Measurements from ENCODE around the gene FAM83D.

FAM83D gene

GRCh38 chr20:38895098-38895949 is 30.9 kb upstream of the FAM83D start:
- DNase-seq = no peak

- no peak for DNase-seq
These were observed 30.1 kb upstream of the FAM83D start for GRCh38 chr20:38896009-38896594.

GRCh38 chr20:38897267-38897666 is 28.9 kb upstream of the FAM83D start:
- DNase-seq = no peak

GRCh38 chr20:38900606-38901005 is 25.6 kb upstream of the FAM83D start:
- DNase-seq = no peak

DNA sequence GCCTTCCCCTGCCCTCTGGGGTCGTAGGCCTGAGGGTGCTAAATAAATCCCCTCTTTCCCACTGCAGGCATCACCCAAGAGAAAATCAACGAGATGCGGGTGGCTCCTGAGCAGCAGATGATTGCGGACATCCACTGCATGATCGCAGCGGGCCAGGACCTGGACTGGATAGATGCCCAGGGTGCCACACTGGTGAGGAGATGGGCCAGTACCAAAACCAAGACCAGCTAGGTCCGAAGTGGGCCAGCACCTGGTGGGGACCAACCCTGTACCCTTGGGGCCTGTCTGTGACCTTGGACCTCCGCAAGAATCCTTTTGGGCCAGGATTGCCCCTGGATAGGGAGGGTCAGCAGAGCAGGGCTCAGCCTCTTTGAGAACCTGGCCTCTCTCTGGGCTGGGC is 23.6 kb upstream of the FAM83D start:
- DNase-seq = no peak

DNA sequence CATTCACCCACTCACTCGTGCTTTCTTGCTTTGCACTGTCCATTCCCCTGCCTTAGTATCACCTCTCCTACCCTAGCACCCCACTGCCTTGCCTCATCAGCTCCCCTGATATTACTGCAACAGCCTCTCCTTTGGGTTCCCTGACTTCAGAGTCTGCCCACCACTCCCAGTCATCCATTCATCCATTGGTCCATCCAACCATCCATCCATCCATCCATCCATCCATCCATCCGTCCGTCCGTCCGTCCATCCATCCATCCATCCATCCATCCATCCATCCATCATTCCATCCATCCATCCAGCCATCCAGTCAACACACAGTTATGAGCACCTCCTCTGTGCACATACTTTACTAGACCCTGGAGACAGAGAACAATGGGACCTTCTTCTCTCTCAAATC is 22.9 kb upstream of the FAM83D start:
- no peak for DNase-seq

DNA sequence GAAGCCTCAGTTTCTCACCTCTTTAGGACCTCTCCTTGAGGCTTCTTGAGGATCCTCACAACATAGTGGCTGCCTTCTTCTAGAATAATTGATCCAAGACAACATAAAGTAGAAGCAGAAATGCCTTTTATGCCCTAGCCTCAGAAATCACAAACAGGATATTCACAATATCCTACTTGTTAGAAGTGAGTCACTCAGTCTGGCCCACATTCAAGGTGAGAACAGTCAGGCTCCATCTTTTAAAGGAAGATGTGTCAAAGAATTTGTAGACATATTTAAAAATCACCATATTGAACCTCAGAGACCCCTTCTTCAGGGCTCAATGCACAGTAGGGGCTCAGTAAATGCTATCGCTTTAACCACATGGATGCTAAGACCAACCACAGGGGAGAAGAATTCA is 20.8 kb upstream of the FAM83D start:
- no peak for DNase-seq

DNA sequence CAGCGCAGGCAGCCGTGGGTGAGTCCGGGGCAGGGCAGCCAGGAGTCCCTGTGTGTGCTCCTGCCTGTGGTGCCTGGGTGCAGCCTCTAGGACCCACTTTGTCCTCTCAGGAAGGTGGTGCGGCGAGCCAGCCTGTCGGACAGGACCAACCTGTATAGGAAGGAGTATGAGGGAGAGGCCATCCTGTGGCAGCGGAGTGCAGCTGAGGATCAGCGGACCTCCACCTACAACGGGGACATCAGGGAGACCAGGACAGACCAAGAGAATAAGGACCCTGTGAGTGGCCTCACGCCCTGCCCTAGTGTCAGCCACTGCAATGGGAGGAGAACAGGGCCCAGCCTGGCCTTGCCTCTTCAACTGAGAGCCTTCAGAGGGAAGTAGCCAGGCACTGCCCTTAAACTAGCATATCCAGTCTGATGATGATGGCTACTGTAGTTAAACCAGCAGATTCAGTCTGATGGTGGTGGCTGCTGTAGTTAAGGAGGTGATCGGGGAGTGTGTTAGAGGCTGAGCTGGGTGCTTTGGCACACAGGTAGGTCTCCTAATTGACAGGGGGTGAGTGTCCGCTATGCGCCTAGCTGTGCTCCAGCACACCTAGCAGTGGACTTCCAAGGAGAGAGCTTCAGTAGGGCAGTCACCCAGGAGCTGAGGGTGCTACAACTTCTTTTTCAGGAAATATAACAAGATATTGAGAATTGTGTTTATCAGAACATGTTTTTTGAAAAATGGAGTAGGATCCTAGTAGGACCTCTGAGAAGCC is 18.1 kb upstream of the FAM83D start:
- DNase-seq = no peak

DNA sequence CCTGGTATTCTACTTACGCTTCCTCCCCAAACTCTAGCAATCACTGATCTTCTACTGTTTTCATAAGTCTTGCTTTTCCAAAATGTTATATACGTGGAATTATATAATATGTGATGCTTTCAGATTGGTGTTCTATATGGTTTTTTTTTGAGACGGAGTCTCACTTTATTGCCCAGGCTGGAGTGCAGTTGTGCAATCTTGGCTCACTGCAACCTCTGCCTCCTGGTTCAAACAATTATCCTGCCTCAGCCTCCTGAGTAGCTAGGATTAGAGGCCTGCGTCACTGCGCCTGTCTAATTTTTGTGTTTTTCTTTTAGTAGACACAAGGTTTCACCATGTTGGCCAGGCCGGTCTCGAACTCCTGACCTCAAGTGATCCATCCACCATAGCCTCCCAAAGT is 10.9 kb upstream of the FAM83D start:
- no peak for DNase-seq

DNA sequence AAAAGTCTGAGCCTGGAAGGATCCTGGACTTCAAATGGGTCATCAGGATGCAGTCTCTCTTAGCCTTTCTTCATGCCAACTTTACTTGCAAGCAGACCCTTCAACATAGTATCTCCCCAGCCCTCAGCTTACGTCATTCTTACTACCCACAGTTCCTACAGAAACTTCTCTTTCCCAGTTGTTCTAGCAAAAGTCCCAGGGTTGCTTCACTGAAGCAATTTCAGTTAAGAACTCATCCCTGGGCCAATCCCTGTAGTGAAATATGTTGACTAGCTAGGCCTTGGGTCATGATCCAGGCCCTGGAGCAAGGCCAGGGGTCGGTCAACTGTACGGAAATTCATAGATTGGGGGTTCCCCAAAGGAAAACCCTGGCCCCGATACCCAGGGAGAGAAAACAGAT is 8.6 kb upstream of the FAM83D start:
- DNase-seq = no peak

DNA sequence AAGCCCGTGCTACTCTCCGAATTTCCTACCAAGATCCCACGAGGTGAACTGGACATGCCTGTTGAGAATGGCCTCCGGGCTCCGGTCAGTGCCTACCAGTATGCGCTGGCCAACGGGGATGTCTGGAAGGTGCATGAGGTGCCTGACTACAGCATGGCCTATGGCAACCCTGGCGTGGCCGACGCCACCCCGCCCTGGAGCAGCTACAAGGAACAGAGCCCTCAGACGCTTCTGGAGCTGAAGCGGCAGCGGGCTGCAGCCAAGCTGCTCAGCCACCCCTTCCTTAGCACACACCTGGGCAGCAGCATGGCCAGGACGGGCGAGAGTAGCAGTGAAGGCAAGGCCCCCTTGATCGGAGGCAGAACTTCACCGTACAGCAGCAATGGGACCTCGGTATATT is 8.0 kb upstream of the FAM83D start:
- DNase-seq = no peak

- no peak for DNase-seq
These were observed 6.5 kb upstream of the FAM83D start for GRCh38 chr20:38919683-38920082.

GRCh38 chr20:38920411-38920810 is 5.8 kb upstream of the FAM83D start:
- DNase-seq = no peak

- no peak for DNase-seq
These were observed 5.4 kb upstream of the FAM83D start for GRCh38 chr20:38920851-38921250.

DNA sequence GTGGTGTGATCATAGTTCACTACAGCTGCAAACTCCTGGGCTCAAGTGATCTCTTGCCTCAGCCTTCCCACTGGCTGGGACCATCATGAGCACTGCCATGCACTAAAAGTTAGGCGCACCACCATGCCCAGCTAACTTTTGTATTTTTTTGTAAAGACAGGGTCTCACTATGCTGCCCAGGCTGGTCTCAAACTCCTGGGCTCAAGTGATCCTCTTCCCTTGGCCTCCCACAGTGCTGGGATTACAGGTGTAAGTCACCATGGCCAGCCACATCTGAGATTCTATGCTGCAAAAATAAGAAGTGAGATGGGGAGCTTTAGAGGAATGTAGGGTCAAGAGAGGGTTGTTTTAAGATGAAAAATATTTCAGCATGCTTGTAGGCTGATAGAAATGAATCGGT is 1.5 kb upstream of the FAM83D start:
- DNase-seq = no peak

DNA sequence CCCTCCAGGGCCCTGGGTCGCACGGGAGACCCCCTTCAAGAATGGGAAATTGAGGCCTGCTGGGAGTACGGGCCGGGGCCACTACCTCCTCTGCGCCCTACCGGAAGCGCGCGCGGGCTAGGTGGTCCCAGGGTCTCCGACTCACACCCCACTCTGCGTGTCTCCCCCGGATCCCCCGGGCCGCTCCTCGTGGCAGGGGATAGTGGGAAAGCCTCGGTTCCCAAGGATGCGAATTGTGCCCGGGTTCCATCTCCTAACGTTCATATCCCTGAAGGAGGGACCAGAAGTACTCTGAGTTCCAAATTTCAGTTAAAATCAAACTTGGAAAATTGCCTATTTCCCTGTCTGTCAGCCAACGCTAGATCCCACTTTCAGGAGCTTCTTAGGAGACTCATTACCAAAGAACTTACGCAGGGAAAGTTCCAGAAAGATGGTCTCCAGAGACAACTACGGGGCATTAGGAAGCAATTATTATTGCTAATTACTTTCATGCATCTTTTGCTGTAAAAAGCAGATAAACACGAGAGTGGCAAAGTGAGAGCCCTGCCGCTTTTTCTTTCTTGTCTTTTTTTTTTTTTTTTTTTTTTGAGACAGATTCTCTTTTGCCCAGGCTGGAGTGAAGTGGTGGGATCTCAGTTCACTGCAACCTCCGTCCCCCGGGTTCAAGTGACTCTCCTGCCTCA is 858 bp downstream of the FAM83D start:
- DNase-seq = no peak

- no peak for DNase-seq
These were observed 1.8 kb downstream of the FAM83D start for GRCh38 chr20:38927902-38928578.

- DNase-seq = no peak
These were observed 4.0 kb downstream of the FAM83D start for GRCh38 chr20:38930242-38930569.

GRCh38 chr20:38931984-38932383 is 5.8 kb downstream of the FAM83D start:
- DNase-seq = no peak

DNA sequence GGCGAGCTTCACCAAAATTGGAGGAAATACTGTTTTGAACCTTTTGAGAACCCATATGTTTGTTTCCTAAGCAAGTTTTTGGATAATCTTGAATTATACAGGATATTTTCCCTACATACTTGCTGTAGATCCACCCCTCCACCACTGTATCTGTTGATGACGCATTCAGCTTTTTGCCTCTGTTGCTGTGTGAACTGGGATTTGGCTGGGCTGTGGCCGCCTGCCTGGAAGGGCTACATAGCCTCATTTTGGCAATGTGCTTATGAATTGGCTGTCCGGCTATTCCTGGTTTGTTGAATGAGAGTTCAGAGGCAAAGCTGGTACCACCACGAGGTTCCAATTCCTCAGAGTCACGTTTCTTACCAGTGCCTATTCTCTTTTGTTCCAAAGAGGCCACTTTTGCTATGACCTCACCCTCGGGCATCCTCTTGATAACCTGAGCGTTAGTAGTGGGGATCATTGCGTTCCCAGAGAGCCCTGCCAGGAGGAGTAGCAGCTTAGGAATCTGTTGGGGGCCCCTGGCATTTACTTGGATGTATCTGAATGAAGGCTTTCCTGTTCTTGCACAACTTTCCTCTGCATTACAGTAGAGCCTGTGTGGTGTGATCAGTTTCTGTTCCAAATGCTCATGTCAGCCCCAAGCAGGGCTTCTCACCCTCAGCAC is 6.4 kb downstream of the FAM83D start:
- no peak for DNase-seq

- no peak for DNase-seq
These were observed 8.3 kb downstream of the FAM83D start for GRCh38 chr20:38934530-38934929.

- no peak for DNase-seq
These were observed 9.1 kb downstream of the FAM83D start for GRCh38 chr20:38935285-38935684.
